ACC112 (cell line): ENCODE results near the gene PAFAH1B2.
"Not testable (repeated sequence)": the region's sequence is repeated elsewhere in the genome, so short reads cannot be mapped to it uniquely, and the experiment has no call there.

ENCODE experiments used
- H2AFZ ChIP-seq: fragments of 200-600 bp; sonication (generic); one replicate; pipeline ENCODE4 v1.6.0; 2017; ENCODE audit warnings: antibody characterized with exemption, low read length; ENCODE audit not compliant: unreplicated experiment
- H3K27ac ChIP-seq: fragments of 200-600 bp; sonication (generic); 2 replicates; pipeline ENCODE4 v1.5.1; 2014; ENCODE audit warnings: low read depth, mild to moderate bottlenecking, antibody characterized with exemption, low read length, moderate library complexity
- H3K27me3 ChIP-seq: fragments of 200-600 bp; sonication (generic); 2 replicates; pipeline ENCODE4 v1.6.1; 2014; ENCODE audit warnings: mild to moderate bottlenecking, antibody characterized with exemption, low read length, moderate library complexity, mixed read lengths; ENCODE audit not compliant: insufficient read depth
- H3K36me3 ChIP-seq: fragments of 200-600 bp; sonication (generic); 2 replicates; pipeline ENCODE4 v1.6.1; 2016; ENCODE audit warnings: mild to moderate bottlenecking, antibody characterized with exemption, low read length, moderate library complexity, mixed read lengths; ENCODE audit not compliant: insufficient read depth
- H3K4me1 ChIP-seq: fragments of 200-600 bp; sonication (generic); one replicate; pipeline ENCODE4 v1.6.1; 2016; ENCODE audit warnings: low read length, mixed read lengths; ENCODE audit not compliant: insufficient read depth, unreplicated experiment, control insufficient read depth
- H3K4me3 ChIP-seq: fragments of 200-600 bp; sonication (generic); 2 replicates; pipeline ENCODE4 v1.5.1; 2014; ENCODE audit warnings: mild to moderate bottlenecking, low read depth, low read length
- H3K79me2 ChIP-seq: fragments of 200-600 bp; sonication (generic); one replicate; pipeline ENCODE4 v1.6.0; 2016; ENCODE audit warnings: low read length; ENCODE audit not compliant: control insufficient read depth, unreplicated experiment, insufficient read depth

The PAFAH1B2 gene

DNA sequence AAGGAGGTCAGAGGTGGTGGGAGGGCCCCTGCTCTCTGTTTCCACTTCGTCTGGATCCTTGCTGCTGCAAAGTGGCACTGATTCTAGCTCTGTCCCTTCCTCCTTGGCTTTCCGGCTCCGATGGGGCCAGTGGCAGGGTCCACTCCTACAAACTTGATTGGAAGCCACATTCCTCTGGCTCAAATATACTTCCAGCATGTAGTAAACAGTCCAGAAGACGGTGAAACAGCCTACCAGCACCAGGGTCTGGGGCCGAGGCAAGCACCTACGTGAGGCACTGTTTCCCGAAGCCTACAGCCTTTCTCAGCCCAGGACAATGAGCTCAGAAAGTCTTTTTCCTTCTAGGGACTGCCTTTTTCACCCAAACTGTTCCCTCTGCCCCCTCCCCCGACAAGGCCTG is 62.0 kb downstream of the PAFAH1B2 start:
- Histone ChIP-seq H3K79me2 (peaks cover 16% of the 10 kb centered on the region), H3K36me3 (peaks cover 14% of the 10 kb centered on the region; the same call in 1 of the 2 replicates), H3K4me1 (peaks cover 14% of the 10 kb centered on the region)
- not testable (repeated sequence) for H2AFZ ChIP-seq, H3K4me3 ChIP-seq, H3K27me3 ChIP-seq, H3K27ac ChIP-seq

DNA sequence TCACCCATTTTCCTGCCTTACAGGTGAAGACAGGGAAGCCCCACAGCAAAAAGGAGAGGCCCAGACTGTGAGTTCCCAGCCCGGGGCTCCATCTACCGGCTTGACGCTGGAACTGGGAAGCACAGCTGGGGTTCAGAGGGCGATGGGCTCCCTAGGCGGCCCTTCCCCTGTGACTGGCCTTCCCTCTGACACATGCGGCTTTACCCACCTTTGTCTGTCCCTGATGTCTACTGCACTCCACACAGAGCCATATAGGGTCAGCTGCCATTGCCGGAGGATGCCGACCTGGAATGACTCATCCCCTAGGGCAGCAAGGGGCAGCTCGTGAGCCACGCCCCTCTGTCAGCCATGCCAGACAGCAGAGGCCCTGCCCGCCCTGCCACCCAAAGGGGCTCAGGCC is 62.8 kb downstream of the PAFAH1B2 start:
- not testable (repeated sequence) for H3K27ac ChIP-seq, H3K4me1 ChIP-seq, H3K4me3 ChIP-seq, H3K27me3 ChIP-seq, H2AFZ ChIP-seq, H3K79me2 ChIP-seq
- H3K36me3 ChIP-seq: peaks cover 14% of the 10 kb centered on the region; the same call in 1 of the 2 replicates

DNA sequence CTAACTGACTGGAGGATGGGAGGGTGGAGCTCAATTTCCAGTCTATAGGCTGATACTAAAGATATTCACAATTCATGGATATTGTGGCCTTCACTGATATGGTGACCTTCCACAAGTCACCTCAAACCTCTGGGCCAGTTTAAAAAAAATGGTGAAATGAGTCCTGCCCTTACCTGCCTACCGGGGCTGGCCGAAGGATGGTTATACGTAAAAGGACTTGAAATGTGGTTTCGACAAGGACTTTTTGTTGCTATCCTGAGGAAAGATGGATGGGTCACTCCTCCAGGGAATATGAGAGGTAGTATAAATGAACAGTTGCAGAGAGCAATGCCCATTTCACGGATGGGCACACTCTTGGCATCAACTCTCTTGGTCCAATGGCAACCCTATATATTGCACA is 63.4 kb downstream of the PAFAH1B2 start:
- not testable (repeated sequence) for H3K27ac ChIP-seq, H3K27me3 ChIP-seq, H3K4me3 ChIP-seq, H3K79me2 ChIP-seq, H3K4me1 ChIP-seq, H2AFZ ChIP-seq
- peaks cover 14% of the 10 kb centered on the region; the same call in 1 of the 2 replicates for H3K36me3 ChIP-seq

GRCh38 chr11:117208710-117209109 is 64.6 kb downstream of the PAFAH1B2 start:
- peaks cover 11% of the 10 kb centered on the region; the same call in 1 of the 2 replicates for H3K36me3 ChIP-seq
- H3K4me3 ChIP-seq, H3K27me3 ChIP-seq, H3K27ac ChIP-seq, H2AFZ ChIP-seq, H3K4me1 ChIP-seq, H3K79me2 ChIP-seq: not testable (repeated sequence)

DNA sequence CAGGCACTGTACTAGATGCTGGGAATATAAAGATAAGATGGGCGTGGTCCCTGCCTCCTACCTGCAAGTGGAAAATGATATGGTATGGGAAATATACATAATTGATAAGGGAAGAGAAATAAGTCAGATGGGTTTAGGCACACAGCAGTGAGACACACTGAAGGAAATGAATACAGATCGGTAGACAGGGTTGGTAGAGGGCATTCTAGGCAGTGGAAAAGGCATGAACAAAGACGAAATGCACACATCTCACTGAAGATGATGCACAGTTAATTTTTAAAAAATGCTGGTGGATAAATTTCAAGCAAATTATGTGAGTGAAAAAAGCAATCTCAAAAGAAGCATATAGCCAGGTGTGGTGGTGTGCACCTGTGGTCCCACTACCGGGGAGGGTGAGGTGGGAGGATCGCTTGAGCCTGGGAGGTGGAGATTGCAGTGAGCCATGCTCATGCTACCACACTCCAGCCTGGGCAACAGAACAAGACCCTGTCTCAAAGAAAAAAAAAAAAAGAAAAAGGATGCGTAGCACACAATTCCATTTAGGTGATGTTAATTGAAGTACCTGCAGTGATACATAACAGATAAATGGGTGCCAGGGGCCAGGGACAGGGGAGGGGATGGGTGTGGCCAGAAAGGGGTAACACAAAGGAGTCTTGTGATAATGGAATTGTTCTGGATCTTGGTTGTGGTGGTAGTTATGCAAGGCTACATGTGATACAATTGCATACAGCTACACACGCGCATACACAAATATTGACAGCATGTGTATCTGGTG is 65.5 kb downstream of the PAFAH1B2 start:
- not testable (repeated sequence) for H3K79me2 ChIP-seq, H3K27me3 ChIP-seq, H2AFZ ChIP-seq, H3K4me3 ChIP-seq, H3K27ac ChIP-seq, H3K4me1 ChIP-seq
- peaks cover 12% of the 10 kb centered on the region; the same call in 1 of the 2 replicates for H3K36me3 ChIP-seq

DNA sequence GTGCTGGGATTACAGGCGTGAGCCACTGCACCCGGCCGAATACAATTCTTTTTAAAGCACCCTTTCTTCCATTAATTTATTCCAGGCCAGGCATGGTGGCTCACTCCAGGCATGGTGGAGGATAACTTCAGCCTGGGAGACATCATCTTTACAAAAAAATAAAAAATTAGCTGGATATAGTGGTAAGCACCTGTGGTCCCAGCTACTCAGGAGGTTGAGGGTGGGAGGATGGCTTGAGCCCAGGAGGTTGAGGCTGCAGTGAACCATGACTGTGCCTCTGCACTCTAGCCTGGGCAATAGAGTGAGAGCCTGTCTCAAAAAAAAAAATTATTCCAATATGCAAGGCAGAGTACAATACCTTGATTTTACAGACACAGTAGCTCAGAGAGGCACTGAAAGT is 66.5 kb downstream of the PAFAH1B2 start:
- Histone ChIP-seq H3K4me3 (no peak overlapping the region), H2AFZ (no peak overlapping the region), H3K36me3 (peaks cover 14% of the 10 kb centered on the region; the same call in 1 of the 2 replicates), H3K27ac (no peak overlapping the region), H3K27me3 (no peaks in the 10 kb centered on the region), H3K79me2 (no peaks in the 10 kb centered on the region), H3K4me1 (peaks cover 3% of the 10 kb centered on the region)

DNA sequence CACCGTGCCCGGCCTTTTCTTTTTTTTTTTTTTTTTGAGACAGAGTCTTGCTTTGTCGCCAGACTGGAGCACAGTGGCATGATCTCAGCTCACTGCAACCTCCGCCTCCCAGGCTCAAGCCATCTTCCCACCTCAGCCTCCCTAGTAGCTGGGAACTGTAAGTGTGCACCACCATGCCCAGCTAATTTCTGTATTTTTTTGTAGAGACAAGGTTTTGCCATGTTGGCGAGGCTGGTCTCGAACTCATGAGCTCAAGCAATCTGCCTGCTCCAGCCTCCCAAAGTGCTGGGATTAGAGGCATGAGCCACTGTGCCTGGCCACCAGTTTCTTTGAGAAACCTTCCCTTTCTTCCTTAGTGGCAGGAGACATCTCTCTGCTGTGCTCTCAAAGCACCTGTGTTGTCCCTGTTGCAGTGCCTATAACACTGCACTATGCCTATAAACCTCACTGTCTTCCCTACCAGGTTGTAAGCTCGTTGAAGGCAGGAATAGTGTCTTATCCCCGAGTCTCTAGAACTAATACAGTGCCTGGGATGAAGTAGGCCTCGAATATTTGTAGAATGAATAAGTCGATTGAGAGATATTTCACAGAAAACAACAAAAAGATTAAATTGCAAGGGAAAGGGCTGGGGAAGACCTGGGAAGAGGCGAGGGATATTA is 68.7 kb downstream of the PAFAH1B2 start:
- peaks cover 14% of the 10 kb centered on the region; the same call in 1 of the 2 replicates for H3K36me3 ChIP-seq
- H2AFZ ChIP-seq: no peak overlapping the region

GRCh38 chr11:117214404-117215110 is 70.5 kb downstream of the PAFAH1B2 start:
- Histone ChIP-seq H3K79me2 (no peaks in the 10 kb centered on the region), H3K4me1 (peaks cover 34% of the 10 kb centered on the region), H3K27me3 (no peaks in the 10 kb centered on the region), H3K4me3 (no peak overlapping the region), H3K27ac (no peak overlapping the region), H2AFZ (no peak overlapping the region), H3K36me3 (peaks cover 24% of the 10 kb centered on the region)

More for the DNA sequence above, 68.7 kb downstream of the PAFAH1B2 start:
- Histone ChIP-seq H3K27ac (no peak overlapping the region), H3K4me3 (no peak overlapping the region), H3K79me2 (no peaks in the 10 kb centered on the region), H3K27me3 (no peaks in the 10 kb centered on the region), H3K4me1 (peaks cover 17% of the 10 kb centered on the region)

DNA sequence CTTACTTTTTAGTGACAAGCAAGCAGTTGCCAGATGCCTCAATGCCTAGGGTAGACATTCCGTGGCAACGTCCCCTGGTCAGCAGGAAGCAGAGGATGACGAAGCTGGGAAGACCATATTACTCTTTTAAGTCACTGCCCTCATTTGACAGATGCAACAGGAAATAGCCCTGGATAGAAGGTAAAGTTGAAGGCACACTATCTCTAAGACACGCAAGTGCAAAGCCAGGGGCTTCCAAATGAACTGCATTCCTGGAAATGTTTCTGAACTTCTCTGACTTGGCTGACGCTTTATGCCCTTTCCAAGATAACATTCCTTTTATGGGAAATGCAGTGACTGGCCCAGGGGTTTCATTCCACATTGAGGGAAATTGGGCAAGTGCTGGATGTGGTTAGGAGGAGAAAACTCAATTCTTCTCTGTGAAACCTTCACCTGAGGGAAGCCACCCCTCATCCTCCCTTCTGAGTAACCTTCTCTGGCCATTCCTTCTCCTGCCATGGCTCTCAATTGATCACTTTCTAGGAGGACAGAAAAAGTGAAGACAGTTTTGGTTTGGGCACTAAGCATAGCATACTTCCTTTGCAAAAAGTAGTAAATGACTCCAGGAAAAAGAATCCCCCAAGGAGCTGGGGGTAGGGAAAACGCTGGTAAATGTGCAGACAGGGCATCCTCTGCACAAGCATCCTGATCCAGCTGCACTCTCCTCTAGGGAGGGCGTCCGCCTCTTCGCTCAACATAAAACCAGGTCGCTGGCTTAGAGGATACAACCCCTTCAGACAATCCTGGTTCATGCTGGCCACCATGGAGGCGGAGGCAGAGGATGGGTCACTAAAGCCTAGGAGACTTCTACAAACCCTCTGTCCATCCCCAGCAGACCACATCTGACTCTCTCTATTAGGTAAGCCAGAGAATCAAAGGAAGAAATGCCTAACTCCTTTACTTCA is 73.3 kb downstream of the PAFAH1B2 start:
- H3K4me1 ChIP-seq: peaks cover 59% of the 10 kb centered on the region
- H3K4me3 ChIP-seq: peak overlapping the region; percentile 36; the same call in 1 of the 2 replicates
- no peak overlapping the region for H2AFZ ChIP-seq
- H3K36me3 ChIP-seq: peaks cover 25% of the 10 kb centered on the region
- no peaks in the 10 kb centered on the region for H3K27me3 ChIP-seq
- H3K79me2 ChIP-seq: no peaks in the 10 kb centered on the region
- H3K27ac ChIP-seq: peak overlapping the region; percentile 87
